EH (cell line): ENCODE measurements around the gene GPR42.
"Not testable (repeated sequence)": the region's sequence is repeated elsewhere in the genome, so short reads cannot be mapped to it uniquely, and the experiment has no call there.

Source experiments
- DNase-seq: peaks from one replicate; pipeline ENCODE4 v3.0.0-alpha.2; 2015; ENCODE audit warnings: low read depth

GPR42 gene

GRCh38 chr19:35347171-35347929, 23.5 kb upstream of the GPR42 start, which contains the start of gene FFAR1:
Gene FFAR1 (plus strand): TSS chr19:35347902. CDS start chr19:35351552, 3,650 bp downstream.
- no peak for DNase-seq

DNA sequence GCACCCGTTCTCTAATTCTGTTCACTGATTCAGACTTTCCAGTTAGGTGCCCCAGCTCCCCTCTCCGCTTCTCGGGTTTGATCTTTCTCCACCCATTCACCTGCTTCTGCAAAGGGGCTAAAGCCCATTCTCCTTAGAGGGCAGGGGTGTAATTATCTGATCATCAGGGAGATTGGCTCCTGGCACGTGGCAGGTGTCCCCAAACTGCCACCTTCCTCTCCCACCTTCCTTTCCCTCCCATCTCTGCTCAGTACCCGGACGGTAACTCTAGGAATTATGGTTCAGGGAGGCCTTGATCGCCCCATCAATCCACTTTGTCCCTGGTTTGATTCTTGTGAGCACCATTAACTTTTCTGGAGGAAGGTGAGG, 23.0 kb upstream of the GPR42 start:
- no peak for DNase-seq

DNA sequence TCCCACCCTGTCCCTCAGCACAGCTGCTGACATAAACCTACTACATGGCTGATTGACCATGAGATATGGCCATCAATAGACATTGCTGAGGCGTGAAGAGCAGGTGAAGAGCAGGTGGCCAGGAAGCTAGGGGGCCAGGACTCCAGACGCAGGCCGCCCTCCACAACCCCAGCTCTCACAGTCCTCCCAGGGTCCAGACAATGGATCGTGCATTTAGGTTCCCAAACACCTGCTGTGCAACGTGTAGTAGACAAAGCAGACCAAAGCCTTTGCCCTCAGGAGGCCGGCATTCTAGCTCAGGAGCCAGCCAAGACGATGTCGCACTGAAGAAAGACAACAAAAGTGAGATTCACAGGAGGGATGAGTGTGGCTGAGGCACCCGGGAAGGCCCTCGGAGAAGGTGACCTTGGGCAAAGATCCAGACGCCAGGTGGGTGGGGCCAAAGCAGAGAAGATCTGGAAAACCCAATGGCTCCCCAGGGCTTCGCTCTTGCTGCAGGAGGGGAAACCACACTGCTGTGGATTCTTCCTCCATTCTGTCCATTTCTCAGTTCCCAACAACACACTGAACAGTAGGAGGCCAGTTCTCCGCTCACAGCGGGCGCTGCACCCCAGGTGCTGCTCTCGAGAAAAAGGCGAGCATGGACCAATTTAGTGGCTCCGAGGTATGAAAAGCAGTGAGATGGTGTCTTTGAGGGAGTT, 21.8 kb upstream of the GPR42 start:
- DNase-seq = no peak

GRCh38 chr19:35349614-35350521, 21.0 kb upstream of the GPR42 start:
- DNase-seq = no peak

- DNase-seq = no peak
Observed at GRCh38 chr19:35350591-35350990, 20.3 kb upstream of the GPR42 start.

DNA sequence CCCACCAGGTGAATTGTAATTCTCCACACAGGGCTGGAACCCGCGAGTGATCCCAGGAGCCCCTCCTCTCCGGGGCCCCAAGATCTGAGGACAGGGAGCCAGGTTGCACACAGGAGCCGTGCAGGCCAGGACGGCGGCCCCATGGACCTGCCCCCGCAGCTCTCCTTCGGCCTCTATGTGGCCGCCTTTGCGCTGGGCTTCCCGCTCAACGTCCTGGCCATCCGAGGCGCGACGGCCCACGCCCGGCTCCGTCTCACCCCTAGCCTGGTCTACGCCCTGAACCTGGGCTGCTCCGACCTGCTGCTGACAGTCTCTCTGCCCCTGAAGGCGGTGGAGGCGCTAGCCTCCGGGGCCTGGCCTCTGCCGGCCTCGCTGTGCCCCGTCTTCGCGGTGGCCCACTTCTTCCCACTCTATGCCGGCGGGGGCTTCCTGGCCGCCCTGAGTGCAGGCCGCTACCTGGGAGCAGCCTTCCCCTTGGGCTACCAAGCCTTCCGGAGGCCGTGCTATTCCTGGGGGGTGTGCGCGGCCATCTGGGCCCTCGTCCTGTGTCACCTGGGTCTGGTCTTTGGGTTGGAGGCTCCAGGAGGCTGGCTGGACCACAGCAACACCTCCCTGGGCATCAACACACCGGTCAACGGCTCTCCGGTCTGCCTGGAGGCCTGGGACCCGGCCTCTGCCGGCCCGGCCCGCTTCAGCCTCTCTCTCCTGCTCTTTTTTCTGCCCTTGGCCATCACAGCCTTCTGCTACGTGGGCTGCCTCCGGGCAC, 19.3 kb upstream of the GPR42 start:
- DNase-seq = no peak

- no peak for DNase-seq
Observed at GRCh38 chr19:35352177-35352447, 18.8 kb upstream of the GPR42 start.

- peak; percentile 71 for DNase-seq
Observed at GRCh38 chr19:35352448-35353304, 18.2 kb upstream of the GPR42 start.

- DNase-seq = no peak
Observed at GRCh38 chr19:35353635-35354034, 17.2 kb upstream of the GPR42 start.

DNA sequence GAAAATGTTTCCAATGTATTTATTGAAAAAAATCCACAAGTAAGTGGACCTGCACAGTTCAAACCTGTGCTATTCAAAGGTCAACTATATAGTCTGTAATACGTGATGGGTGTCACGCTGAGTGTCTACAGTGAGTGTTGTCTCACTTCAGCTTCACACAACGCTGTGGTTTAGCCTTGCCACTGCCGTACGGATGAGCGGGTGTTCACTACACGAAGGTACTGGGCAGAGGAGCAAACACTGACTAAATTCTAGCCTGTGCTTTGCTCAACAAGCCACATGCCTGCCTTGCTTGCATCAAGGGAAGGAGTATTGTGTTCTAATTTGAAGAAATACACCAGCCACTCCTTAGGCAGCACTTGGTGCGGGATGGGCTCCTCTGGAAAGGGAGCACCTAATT, 16.0 kb upstream of the GPR42 start:
- no peak for DNase-seq

DNA sequence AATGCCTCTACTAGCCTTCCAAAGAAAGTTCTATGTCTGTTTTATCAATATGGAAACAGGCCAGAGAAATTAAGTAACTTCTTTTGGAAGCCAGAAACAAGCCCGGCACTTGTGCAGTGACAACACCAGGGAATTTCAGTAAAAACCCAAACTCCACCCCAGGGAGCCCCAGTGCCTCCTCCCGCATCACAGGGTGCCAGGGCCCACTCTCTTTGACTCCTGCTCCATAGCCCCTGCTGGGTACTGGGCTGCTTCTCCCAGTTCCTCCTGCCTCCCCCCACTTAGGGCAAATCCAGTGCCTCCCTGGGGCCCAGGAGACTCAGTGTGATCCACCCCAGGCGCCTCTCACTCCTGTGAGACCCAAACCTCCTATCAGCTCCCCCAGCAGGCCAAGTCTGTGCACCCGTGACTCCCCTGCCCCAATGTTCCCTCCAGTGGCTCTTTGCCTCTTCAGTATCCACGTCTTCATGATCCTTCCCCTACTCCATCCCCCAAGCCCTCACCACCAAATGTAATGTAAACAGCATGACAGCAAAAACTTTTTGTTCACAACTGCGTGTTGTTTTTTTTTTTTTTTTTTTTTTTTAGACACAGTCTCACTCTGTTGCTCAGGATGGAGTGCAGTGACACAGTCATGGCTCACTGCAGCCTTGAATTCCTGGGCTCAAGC, 14.9 kb upstream of the GPR42 start:
- DNase-seq = no peak

DNA sequence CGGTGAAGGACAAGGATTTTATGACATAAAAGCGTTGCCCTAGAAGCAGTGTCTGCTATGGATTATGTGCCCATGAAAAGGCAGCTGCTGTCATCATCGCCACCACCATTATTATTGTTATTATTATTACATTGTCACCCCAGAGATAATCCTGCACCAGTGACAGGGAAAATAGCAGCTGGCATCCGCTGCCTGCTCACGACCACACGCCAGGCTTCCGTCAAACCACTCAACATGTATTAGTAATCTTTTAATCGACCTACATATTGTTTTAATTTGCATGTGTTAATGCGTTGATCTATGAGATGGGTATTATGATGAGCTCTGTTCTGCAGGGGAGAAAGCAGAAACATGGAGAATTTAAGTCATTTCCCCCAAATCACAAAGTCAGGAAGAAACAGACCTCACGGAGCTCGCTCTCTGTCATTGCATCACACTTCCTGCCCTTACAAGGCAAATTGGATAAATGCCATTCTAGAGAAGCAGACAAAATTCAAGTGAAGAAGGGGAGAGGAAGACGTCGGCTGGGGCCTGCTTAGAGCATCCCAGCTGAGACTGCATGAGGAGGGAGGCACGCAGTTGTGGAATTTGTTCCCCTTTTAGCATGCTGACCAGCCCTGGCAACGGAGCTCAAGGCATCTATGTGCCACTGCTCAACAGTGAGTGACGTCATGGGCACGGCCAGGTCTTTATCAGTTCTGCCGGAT, 12.8 kb upstream of the GPR42 start, which contains the start of gene FFAR3:
TSS of gene FFAR3 (plus strand) at position 594 of the 707 bp plus-strand sequence. CDS start 431 bp downstream, outside the sequence.
- peak; percentile 41 for DNase-seq

GRCh38 chr19:35358834-35359233, 12.0 kb upstream of the GPR42 start:
- not testable (repeated sequence) for DNase-seq

- not testable (repeated sequence) for DNase-seq
Observed at GRCh38 chr19:35359395-35359794, 11.5 kb upstream of the GPR42 start.

DNA sequence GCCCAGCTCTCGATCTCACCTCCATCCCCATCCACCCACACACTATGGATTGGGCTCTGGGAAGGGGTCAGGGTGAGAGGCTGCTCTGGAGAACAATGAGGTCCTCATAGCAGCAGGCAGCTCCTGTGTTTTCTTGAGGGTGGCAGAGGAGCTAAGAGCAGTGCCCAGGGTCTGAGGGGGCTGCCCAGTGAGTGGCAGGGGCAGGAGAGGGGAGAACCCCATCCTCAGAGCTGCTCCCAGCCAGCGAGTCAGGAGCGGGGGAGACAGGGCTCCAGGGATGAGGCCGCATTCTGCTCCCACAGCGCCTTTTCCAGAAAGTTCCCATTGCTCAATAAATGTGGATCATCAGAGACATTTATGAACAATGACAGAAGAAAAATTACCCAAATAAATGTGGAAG, 10.8 kb upstream of the GPR42 start:
- DNase-seq = not testable (repeated sequence)

GRCh38 chr19:35360880-35361420, 9.9 kb upstream of the GPR42 start:
- DNase-seq = no peak

DNA sequence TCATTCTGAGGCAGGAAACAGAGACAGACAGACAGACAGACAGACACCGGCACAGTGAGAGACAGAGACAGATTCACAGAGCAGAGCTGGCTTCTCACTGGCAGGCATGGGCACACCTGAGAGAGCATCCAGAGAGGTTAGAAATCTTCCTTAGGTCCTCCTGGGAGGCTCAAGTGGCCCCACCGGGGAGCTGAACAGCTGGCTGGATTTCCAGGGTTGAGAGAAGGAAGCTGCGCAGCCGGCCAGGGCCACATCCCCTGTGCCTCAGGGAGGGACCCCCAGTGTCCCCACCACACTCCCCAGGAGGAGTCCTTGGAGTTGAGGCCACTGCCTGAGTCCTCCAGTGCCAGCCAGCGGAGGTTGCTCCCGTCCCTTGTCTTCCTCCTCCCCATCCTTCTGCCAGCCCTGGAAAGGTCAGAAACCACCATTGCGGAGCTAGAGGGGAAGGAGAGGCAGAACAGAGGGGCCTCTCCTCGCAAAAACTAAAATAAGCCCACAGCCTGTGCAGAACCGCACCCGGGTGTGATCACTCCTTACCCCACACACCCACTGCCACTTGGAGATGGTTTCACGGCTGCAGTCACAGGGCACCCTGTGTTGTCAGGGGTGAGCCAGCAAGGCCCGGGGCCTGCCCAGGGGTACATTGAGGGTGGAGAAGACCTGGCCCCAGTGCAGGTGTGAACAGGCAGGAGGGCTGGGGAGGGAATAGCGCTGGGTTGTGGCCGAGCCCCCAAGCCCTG, 8.4 kb upstream of the GPR42 start:
- DNase-seq = no peak

DNA sequence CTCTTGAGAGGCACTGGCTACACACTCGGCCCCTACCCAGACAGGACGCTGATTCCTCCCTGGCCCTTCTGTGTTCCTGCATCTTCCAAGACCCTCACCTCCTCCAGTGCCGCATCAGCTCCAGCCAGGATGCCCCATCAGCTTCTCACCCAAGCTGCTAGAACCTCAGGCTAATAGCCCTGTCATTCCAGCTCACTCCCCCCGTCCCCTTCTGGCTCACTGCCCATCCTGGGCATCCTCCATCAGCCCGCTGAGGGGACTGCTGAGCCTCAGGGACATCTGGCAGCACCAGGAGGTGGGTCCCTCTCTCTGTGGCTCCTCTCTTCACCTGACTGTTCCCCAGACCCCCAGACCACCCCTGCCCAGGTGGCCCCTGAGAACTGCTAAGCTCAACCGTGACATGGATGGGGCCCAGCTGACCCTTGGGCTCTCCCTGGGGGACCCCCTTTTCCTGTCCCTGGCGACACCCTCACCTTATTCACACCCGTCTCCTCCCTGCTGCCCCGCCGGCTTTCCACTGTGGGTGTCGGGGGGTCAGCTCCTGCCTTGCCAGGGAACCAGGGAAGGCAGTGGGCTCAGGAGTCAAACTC, 7.8 kb upstream of the GPR42 start:
- no peak for DNase-seq
